HL-60/S4 (cell line): Measurements from ENCODE around the gene EMILIN2.
"Not testable (repeated sequence)": the region's sequence is repeated elsewhere in the genome, so short reads cannot be mapped to it uniquely, and the experiment has no call there.

Experiments used
- in situ Hi-C: fragments of 300-500 bp; cut with MboI; formaldehyde crosslinking; loops from 2 replicates; pipeline ENCODE4 v1.14.3; 2022; ENCODE audit warnings: low sequenced_read_pairs

EMILIN2 gene

DNA sequence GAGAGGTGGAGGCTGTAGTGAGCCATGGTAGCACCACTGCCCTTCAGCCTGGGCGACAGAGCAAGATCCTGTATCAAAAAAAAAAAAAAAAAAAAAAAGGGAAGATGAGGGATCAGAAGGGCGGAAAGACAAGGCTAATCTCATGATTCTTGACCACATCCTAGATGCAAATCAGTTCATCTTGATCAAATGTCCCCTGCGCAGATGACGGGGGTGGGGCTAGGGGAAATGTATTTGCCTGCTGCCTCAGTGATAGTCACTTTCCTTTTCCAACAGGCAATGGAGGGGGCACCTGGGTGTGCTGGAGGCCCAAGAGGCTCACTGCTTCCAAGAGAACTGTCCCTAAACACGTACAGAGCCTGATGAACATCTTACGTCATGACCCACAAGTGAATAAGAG, 3.7 kb upstream of the EMILIN2 start:
- in situ Hi-C loops, result no loop called here

DNA sequence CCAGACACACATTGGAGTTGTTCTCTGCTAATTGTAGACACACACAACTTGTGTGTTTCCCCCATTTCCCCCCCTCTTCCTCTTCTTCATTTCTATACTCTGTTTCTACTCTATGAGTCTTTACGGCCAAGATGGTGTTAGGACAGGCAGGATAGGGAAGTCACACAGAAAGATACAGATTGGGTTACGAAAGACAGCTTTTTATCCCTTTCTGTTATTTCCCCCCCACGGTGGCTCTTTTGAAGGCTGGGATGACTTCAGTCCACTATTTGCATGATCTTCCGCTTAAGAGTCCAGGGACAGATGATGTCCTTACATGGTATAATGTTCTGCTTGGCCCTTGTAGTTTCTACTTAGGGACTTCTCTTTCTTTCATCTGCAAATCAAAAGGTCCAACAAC, 1.6 kb upstream of the EMILIN2 start:
- in situ Hi-C loops, result no loop called here

DNA sequence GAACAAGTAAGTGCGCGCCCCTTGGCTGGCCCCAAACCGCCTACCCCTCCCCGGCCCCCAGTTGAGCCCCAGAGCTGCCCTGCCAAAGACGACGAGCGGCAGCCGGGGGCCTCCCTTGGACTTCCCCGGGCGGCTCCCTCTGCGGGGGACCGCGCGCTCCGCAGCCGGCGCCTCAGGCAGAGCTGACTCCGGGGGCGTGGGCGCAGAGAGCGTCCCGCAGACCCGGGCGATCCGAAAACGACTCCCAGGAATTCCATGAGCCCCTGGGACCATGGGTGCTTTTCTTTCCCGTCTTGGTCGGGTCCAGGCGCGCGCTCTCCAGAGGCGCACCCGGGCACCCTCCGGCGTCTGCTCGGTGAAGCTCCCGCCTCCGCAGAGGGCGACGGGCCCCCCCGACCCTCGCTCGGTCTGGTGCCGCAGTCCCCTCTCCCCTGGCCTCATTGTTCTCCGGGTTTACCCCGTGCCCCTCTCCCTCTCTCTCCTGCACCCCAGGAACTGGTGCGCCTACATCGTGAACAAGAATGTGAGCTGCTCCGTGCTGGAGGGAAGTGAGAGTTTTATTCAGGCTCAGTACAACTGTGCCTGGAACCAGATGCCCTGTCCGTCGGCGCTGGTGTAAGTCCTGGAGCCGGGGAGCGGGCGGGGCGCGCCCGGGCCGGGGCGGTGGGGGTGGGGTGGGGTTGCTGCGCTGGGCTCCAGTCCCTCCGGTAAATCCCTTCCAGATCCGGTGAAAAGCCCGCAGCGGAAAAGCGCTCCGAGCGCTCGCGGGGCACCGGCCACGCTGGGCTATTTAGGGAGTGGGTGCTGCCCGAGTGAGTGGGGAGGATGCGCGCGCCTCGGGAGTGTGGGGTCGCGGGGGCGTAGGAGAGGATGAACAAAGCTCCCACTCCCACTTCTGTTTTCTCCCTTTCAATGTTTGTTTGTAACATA, 776 bp downstream of the EMILIN2 start:
- in situ Hi-C loops, result no loop called here

DNA sequence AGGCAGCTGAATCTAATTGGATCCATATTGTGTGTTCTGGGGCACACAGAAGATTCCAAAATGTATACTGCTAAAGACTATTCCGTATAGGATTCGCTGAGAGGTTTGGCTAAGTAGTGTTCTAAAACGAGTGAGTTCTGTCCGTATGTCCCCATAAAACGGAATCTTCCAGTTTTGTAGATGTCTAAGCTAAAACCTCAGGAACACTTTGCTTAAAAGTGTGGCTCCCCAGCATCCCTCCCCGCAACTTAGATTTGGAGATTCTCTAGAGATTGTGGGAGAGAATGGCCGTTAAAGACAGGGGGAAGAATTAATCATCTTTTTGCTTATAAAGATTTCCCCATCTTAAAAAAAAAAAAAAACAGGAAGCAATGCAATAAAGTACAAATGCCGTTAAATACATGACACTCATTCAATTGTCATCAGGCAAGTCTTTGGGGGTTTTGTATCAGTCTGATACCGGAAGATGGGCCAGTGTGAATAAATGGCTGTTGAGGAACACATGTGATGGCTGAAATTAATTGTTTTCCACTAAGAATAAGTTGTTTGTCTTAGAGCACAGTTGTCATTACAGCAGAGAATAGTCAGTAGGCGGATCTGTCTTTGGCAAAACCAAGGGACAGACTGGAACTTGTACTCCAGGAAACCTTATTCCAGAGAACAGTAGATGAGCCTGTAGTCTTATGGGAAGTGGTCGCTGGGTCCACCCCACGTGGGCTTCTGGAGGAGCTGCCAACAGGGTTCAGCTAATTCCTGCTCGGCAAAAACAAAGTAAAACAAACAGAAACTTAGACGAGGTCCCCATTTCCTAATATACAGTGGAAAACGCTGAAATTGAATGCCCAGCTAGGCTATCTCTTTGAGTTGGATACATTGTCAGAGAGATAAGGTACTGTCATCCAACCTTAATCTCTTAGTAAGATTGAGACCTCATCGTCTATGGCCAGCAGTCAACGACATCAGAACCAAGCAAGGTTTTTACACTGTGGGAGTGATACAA, 1.7 kb downstream of the EMILIN2 start:
- in situ Hi-C loops, result no loop called here

DNA sequence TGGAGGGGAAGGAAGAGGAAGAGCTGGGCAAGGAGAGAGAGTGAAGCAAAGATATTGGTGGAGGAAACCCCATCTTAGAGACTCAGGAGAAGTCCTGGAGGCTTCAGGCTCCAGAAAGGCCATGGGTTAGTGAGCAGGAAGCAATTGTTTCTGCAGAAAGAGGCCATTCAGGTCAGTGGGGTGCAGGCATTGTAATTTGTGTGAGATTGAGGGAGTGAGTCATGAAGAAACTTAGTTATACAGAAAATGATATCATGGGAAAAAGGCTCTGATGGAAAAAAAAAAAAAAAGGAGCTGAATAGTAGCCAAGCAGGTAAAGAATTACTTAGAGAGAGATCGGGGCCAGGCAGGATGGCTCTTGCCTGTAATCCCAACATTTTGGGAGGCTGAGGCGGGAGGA, 4.0 kb downstream of the EMILIN2 start:
- in situ Hi-C loops, result no loop called here

DNA sequence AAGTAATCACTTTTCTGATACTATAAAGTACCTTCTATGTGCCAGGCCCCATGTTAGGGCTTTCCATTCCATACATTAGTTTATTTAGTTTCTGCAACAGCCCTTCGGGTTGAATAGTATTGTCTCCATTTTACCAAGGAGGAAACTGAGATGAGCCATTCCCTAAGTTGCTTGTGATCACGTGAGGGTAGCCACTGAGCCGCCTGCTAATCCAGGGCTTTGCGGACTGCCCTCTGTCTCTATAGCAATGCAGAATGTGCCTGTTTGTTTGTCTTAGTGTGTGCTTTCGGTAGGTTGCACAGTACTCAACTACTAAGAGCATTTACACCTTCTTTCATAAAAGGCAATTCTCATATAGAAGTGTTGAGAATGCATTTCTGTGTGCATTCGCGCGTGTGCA, 5.0 kb downstream of the EMILIN2 start:
- in situ Hi-C loops, result no loop called here

DNA sequence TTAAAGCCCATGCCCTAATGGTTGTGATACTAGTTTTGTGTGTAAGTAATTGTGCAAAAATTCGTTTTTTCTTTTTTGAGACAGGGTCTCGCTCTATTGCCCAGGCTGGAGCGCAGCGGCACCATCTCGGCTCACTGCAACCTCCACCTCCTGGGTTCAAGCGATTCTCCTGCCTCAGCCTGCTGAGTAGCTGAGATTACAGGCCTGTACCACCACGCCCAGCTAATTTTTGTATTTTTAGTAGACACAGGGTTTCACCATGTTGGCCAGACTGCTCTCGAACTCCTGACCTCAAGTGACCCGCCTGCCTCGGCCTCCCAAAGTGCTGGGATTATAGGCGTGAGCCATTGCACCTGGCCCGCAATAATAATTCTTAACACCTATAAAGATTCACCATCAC, 5.7 kb downstream of the EMILIN2 start:
- in situ Hi-C loops, result not testable (repeated sequence)

DNA sequence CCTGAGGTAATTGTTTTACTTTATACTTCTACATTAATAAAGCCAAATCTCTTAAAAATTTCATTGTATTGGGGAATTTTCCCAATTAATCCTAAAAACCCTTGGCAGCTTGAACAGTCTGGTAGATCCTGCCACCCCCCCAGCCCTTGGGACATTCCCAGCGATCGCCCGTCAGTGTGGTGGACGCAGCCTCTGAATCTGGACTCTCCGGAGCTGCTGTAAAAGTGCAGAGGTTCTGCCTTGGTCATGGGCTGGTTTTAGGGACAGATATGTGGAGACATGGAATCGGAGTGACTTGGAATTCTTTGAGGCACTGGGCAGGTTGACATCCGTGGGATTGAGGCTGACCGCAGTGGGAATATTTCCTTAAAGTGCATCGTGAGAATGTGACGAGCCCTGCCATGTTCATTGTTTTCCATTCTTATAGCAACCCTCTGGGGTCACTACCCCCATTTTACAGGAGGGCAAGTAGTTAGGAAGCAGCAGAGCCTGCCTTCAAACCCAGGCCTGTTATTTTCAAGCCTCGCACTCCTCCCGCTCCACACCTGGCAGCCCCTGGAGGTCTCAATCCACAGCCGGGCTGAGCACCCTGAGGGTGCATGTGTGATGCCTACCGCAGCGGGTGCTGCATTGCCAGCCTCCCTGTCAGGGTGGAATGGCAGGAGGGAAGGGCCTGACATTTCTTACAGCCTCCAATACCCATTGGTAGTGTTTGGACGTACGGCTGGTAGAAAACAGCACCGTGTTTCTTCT, 6.5 kb downstream of the EMILIN2 start:
- in situ Hi-C loops, result no loop called here

DNA sequence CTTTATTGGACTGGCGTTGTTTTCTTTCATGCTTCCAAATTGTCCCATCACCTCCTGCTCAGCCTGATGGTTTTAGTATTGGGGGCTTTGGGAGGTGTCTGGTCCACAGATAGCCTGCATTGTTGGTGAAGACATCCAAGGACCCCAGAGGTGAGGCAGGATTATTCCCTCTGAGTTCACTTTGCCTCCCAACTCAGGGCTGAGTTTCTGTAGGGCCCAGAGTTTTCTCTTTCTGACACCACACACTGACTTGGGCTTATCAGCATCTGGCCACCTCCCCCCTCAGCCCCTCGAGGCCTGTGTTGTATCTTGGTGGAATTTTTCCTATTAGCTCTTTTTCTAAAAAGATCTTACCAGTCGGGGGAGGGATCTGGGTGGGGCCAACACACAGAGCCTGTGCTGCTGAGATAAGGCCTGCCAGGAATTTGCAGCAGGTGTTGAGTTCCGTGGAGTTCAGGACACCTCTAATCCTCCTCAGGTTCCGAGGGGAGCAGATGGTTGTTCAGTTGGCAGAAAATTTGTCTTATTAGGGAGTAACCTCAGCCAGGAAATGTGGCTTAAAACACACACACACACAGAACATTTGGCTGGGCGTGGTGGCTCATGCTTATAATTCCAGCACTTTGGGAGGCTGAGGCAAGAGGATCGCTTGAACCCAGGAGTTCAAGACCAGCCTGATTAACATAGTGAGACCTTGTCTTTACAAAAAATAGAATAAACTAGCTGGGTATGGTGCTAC, 7.3 kb downstream of the EMILIN2 start:
- in situ Hi-C loops, result no loop called here

DNA sequence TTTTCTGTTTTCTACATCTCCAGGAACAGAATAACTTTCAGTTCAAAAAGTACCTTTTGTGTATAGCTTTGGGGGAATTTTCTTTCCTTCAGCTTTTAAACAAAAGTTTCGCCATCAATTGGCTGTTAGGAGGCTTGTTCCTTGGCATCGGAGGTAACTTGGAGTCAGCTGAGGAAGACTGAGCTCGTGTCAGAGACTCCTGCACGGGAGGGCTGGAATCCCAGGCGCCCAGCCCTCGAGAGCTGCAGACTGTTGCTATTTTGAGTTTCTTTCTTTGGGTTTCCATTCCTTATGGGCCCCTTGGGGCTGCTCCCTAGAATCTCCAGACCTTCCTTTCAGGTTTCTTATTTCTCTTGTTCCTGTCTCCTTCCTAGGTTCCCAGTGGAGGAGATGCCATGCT, 8.1 kb downstream of the EMILIN2 start:
- in situ Hi-C loops, result no loop called here

DNA sequence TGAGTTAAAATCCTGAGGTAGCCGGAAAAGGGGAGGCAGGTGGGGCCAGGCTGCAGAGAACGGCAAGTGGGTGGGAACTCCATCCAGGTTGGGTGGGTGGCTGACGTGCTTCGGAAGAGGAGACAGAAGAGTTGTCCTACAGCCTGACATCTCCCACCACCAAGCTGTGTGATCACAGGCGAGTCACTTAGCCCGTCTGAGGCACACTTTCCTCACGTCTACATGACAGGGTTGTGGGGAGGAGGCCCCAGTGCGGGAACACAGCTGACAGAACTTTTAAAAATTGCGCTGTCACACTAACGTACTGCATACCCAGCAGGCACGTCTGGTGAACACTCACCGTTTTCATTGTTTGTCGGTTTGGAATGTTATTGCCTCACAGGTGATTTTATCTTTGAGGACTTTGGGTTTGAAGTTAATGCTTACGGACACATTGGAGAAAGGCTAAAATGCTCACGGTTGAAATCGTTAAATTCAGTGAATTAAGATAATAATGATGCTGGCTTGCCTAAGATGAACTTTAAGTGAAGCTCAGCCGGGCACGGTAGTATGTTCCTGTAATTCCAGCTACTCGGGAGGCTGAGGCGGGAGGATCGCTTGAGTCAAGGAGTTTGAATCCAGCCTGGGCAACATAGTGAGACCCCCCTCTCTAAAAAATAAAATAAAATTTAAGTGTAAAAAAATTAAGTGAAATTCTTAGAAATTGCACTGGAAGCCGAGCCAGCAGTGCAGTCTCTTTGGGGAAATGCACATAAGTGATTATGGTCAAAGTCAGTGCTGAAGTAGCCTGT, 8.9 kb downstream of the EMILIN2 start:
- in situ Hi-C loops, result no loop called here

DNA sequence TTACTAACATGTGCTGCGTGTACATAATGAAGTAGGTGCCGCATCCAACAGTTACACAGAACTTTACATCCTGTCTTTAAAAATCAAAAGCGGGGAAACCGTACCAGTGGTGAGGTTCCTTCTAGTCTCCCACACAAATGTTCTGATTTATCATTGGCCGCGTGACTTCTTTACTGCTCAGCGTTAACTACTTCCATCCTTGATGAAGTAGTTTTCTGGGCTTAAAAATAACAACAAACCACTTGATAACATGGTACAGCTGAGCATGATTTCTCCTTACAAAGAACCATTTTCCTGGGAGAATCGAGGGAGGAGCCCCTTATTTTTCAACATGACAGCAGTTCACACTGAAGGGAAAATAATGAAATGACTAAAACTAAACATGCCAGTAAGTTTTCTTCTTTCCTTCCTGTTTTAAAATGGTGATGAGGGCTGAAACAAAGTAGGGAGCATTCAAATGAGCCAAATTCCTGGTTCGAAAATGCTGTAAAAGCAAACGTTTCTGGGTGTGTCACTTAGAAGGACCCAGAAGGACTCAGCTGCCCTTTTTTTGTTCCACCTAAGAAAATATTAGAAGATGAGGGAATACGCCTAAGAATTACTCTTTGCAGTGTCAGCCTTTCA, 9.9 kb downstream of the EMILIN2 start:
- in situ Hi-C loops, result no loop called here

DNA sequence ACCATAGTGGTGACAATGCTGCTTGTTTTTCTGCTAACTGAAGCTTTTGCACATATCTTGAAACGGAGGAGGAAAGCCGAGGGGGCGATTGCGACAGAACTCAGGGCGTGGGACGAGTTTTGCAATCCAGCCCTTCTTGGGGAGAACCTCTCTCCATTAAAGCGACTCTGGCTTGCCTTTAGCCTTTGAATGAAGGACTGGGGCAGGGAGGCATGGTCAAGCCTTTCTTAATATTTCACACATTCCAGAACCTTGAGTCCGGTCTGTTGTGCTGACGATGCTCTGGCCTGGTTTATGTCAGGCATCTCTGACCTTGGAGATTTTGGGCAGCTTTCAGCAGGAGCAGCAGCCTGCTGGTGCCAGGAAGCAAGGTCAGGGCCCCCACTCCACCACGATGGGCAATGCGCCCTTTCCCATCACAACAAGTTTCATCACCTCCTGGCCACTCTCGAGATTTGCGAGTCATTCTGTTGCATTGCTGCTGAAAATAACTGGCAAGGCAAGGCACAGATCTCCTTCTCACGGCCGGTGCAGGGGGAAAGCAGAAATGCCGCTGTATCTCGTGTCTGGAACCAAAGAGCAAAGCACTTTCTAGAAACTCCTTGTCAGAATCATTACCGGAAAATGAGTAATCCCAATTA, 10.8 kb downstream of the EMILIN2 start:
- in situ Hi-C loops, result no loop called here

DNA sequence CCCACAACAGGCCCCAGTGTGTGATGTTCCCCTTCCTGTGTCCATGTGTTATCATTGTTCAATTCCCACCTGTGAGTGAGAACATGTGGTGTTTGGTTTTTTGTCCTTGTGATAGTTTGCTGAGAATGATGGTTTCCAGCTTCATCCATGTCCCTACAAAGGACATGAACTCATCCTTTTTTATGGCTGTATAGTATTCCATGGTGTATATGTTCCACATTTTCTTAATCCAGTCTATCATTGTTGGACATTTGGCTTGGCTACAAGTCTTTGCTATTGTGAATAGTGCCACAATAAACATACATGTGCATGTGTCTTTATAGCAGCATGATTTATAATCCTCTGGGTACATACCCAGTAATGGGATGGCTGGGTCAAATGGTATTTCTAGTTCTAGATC, 13.6 kb downstream of the EMILIN2 start:
- in situ Hi-C loops, result not testable (repeated sequence)

DNA sequence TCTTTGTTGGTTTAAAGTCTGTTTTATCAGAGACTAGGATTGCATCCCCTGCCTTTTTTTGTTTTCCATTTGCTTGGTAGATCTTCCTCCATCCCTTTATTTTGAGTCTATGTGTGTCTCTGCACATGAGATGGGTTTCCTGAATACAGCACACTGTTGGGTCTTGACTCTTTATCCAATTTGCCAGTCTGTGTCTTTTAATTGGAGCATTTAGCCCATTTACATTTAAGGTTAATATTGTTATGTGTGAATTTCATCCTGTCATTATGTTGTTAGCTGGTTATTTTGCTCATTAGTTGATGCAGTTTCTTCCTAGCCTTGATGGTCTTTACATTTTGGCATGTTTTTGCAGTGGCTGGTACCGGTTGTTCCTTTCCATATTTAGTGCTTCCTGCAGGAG, 17.2 kb downstream of the EMILIN2 start:
- in situ Hi-C loops, result not testable (repeated sequence)

DNA sequence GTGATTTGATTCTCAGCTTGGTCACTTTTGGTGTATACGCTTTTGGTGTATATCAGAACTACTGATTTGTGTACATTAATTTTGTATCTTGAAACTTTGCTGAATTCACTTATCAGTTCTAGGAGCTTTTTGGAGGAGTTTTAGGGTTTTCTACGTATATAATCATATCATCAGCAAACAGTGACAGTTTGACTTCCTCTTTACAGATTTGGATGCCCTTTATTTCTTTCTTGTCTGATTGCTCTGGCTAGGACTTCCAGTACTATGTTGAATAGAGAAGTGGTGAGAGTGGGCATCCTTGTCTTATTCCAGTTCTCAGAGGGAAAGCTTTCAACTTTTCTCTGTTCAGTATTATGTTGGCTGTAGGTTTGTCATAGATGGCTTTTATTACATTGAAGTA, 19.7 kb downstream of the EMILIN2 start:
- in situ Hi-C loops, result not testable (repeated sequence)

DNA sequence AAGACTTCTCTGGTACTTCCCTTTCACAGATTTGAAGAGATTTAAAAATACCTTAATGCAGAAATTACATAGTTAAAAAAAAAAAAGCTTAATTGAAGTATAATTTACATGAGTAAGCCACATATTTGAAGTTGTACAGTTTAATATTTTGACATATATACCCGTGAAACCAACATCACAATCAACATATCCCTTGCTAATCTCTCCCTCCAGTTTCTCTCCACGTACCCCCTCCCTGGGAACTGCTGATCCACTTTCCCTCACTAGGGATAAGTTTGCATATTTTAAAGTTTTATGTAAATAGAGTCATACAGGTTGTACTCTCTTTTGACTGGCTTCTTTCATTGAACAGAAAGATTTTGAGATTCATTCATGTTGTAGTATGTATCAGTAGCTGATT, 22.4 kb downstream of the EMILIN2 start:
- in situ Hi-C loops, result no loop called here

DNA sequence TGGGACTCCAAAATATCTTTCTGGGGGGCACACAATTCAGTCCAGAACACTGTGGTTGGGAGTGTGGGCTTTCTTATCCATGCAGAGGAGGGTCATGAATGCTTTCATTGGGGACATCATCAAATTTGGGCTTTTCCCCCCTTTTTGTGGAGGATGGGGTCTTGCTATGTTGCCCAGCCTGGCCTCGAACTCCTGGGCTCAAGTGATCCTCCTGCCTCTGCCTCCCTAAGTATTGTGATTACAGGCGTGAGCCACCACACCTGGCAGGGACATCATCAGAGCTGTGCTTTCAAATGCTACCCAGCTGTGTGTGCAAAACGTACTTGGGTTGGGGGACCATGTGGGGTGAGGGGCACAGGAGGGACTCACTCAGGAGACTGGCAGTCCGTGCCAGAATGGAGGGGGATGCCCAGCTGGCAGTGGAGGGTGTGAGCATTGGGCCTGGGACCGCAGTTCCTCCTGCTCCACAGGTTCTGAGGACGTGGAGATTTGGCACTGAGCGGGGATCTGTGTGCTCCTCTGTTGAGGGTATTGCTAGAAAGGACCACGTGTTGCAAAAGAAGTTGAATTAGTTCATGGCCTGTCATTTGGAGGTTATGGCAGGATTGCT, 24.4 kb downstream of the EMILIN2 start:
- in situ Hi-C loops, result no loop called here
